ENCODE measurements around the gene FGGY. TPM values are rescaled to one million over a fixed set of nuclear protein-coding genes. Genes with fewer than 3 reads are reported as not detected.
A peak's percentile ranks its signal among the peaks of the same experiment; 100 is the strongest.

FGGY gene
- total RNA-seq, 1 donor from 2014 or later = 18.2 TPM

- no peaks in the 10 kb centered on the region for H3K9me3 Mint-ChIP-seq (ENCODE audit: low read depth)
- H3K27ac Mint-ChIP-seq = peak overlapping the region; percentile 29
- no peaks in the 10 kb centered on the region for H3K36me3 Mint-ChIP-seq (ENCODE audit: insufficient read depth)
Observed at GRCh38 chr1:59427155-59427554, 130.3 kb downstream of the FGGY start.

GRCh38 chr1:59427784-59428183, 130.9 kb downstream of the FGGY start:
- Mint-ChIP-seq H3K27ac (no peak overlapping the region), H3K36me3 (ENCODE audit: insufficient read depth) (no peaks in the 10 kb centered on the region), H3K9me3 (ENCODE audit: low read depth) (no peaks in the 10 kb centered on the region), H3K4me1 (ENCODE audit: low read depth) (peaks cover 16% of the 10 kb centered on the region), H3K4me3 (ENCODE audit: low read depth) (no peak overlapping the region), H3K27me3 (no peaks in the 10 kb centered on the region)
- TF ChIP-seq CTCF (IDR thresholded peaks at IDR 0.05; ENCODE audit: unreplicated experiment) = no peak
- no peak for DNase-seq (ENCODE audit: low spot score, unreplicated experiment)

More at GRCh38 chr1:59427155-59427554, 130.3 kb downstream of the FGGY start:
- Mint-ChIP-seq H3K4me3 (ENCODE audit: low read depth) (no peak overlapping the region), H3K4me1 (ENCODE audit: low read depth) (peaks cover 11% of the 10 kb centered on the region), H3K27me3 (no peaks in the 10 kb centered on the region)
- TF ChIP-seq CTCF (IDR thresholded peaks at IDR 0.05; ENCODE audit: unreplicated experiment) = no peak
- DNase-seq (ENCODE audit: low spot score, unreplicated experiment) = no peak

GRCh38 chr1:59428828-59429227, 131.9 kb downstream of the FGGY start:
- no peaks in the 10 kb centered on the region for H3K9me3 Mint-ChIP-seq (ENCODE audit: low read depth)

GRCh38 chr1:59429656-59430055, 132.8 kb downstream of the FGGY start:
- TF ChIP-seq CTCF (IDR thresholded peaks at IDR 0.05; ENCODE audit: unreplicated experiment) = no peak
- no peak overlapping the region for H3K4me3 Mint-ChIP-seq (ENCODE audit: low read depth)
- H3K27ac Mint-ChIP-seq = no peak overlapping the region
- H3K9me3 Mint-ChIP-seq (ENCODE audit: low read depth) = no peaks in the 10 kb centered on the region
- no peak for DNase-seq (ENCODE audit: low spot score, unreplicated experiment)
- H3K36me3 Mint-ChIP-seq (ENCODE audit: insufficient read depth) = no peaks in the 10 kb centered on the region
- peaks cover 25% of the 10 kb centered on the region for H3K4me1 Mint-ChIP-seq (ENCODE audit: low read depth)
- H3K27me3 Mint-ChIP-seq = no peaks in the 10 kb centered on the region

More at GRCh38 chr1:59428828-59429227, 131.9 kb downstream of the FGGY start:
- H3K27ac Mint-ChIP-seq = no peak overlapping the region
- H3K36me3 Mint-ChIP-seq (ENCODE audit: insufficient read depth) = no peaks in the 10 kb centered on the region
- H3K4me3 Mint-ChIP-seq (ENCODE audit: low read depth) = no peak overlapping the region
- TF ChIP-seq CTCF (IDR thresholded peaks at IDR 0.05; ENCODE audit: unreplicated experiment) = no peak
- H3K4me1 Mint-ChIP-seq (ENCODE audit: low read depth) = peaks cover 21% of the 10 kb centered on the region
- DNase-seq (ENCODE audit: low spot score, unreplicated experiment) = no peak
- H3K27me3 Mint-ChIP-seq = no peaks in the 10 kb centered on the region

GRCh38 chr1:59431566-59432294, 134.8 kb downstream of the FGGY start:
- Mint-ChIP-seq H3K9me3 (ENCODE audit: low read depth) (no peaks in the 10 kb centered on the region), H3K4me1 (ENCODE audit: low read depth) (peaks cover 24% of the 10 kb centered on the region), H3K36me3 (ENCODE audit: insufficient read depth) (no peaks in the 10 kb centered on the region), H3K27ac (no peak overlapping the region), H3K4me3 (ENCODE audit: low read depth) (no peak overlapping the region), H3K27me3 (no peaks in the 10 kb centered on the region)
- no peak for TF ChIP-seq CTCF (IDR thresholded peaks at IDR 0.05; ENCODE audit: unreplicated experiment)
- no peak for DNase-seq (ENCODE audit: low spot score, unreplicated experiment)
